Measurements from ENCODE around the gene ACAP2. TPM values are rescaled to one million over a fixed set of nuclear protein-coding genes. Genes with fewer than 3 reads are reported as not detected.

The ACAP2 gene
- total RNA-seq, 1 donor from 2014 or later, result 59.4 TPM

DNA sequence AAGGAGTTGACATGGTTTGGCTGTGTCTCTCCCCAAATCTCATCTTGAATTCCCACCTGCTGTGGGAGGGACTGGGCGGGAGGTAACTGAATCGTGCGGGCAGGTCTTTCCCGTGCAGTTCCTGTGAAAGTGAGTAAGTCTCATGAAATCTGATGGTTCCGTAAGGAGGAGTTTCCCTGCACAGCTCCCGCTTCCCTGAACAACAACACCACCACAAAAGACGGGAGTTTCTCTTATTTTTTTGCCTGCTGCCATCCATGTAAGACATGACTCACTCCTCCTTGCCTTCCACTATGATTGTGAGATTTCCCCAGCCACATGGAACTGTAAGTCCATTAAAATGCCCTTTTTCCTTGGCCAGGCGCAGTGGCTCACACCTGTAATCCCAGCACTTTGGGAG, 194.5 kb downstream of the ACAP2 start:
- intact Hi-C loops (cut with DNase I), result no loop called here
- Histone ChIP-seq H3K4me3 (no peak overlapping the region), H3K4me1 (peaks cover 22% of the 10 kb centered on the region), H3K36me3 (no peaks in the 10 kb centered on the region), H3K27me3 (no peaks in the 10 kb centered on the region), H3K9me3 (no peaks in the 10 kb centered on the region), H3K27ac (no peak overlapping the region)
- peak in 1 of 2 donors; percentile 60 for DNase-seq (ENCODE audit: extremely low spot score in 2 of 2)
- TF ChIP-seq POLR2AphosphoS5 (IDR thresholded peaks at IDR 0.05; ENCODE audit: insufficient read depth in 1 of 2, low read depth in 1 of 2), result no peak
- TF ChIP-seq, protein P1, sequence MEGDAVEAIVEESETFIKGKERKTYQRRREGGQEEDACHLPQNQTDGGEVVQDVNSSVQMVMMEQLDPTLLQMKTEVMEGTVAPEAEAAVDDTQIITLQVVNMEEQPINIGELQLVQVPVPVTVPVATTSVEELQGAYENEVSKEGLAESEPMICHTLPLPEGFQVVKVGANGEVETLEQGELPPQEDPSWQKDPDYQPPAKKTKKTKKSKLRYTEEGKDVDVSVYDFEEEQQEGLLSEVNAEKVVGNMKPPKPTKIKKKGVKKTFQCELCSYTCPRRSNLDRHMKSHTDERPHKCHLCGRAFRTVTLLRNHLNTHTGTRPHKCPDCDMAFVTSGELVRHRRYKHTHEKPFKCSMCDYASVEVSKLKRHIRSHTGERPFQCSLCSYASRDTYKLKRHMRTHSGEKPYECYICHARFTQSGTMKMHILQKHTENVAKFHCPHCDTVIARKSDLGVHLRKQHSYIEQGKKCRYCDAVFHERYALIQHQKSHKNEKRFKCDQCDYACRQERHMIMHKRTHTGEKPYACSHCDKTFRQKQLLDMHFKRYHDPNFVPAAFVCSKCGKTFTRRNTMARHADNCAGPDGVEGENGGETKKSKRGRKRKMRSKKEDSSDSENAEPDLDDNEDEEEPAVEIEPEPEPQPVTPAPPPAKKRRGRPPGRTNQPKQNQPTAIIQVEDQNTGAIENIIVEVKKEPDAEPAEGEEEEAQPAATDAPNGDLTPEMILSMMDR (IDR thresholded peaks at IDR 0.05), result no peak
- no peak for TF ChIP-seq POLR2A (IDR thresholded peaks at IDR 0.05)

DNA sequence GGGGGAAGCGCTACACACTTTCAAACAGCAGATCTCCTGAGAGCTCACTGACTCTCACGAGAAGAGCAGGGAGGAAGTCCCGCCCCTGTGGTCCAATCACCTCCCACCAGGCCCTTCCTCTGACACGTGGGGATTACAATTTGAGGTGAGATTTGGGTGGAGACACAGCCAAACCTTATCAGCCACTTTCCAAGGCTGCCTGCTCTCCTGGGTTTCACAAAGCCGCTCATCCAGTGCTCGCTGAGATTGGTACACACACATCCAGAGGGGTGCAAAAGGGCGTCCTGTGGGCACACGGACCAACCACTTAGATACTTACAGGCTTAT, 195.0 kb downstream of the ACAP2 start:
- intact Hi-C loops (cut with DNase I), result no loop called here
- peak in 1 of 2 donors; percentile 40 for DNase-seq (ENCODE audit: extremely low spot score in 2 of 2)
- Histone ChIP-seq H3K36me3 (no peaks in the 10 kb centered on the region), H3K27me3 (no peaks in the 10 kb centered on the region), H3K4me3 (no peak overlapping the region), H3K9me3 (no peaks in the 10 kb centered on the region), H3K4me1 (peaks cover 18% of the 10 kb centered on the region), H3K27ac (no peak overlapping the region)
- TF ChIP-seq POLR2A (IDR thresholded peaks at IDR 0.05), result no peak
- TF ChIP-seq, protein P1 (IDR thresholded peaks at IDR 0.05), result no peak
- no peak for TF ChIP-seq POLR2AphosphoS5 (IDR thresholded peaks at IDR 0.05; ENCODE audit: insufficient read depth in 1 of 2, low read depth in 1 of 2)

DNA sequence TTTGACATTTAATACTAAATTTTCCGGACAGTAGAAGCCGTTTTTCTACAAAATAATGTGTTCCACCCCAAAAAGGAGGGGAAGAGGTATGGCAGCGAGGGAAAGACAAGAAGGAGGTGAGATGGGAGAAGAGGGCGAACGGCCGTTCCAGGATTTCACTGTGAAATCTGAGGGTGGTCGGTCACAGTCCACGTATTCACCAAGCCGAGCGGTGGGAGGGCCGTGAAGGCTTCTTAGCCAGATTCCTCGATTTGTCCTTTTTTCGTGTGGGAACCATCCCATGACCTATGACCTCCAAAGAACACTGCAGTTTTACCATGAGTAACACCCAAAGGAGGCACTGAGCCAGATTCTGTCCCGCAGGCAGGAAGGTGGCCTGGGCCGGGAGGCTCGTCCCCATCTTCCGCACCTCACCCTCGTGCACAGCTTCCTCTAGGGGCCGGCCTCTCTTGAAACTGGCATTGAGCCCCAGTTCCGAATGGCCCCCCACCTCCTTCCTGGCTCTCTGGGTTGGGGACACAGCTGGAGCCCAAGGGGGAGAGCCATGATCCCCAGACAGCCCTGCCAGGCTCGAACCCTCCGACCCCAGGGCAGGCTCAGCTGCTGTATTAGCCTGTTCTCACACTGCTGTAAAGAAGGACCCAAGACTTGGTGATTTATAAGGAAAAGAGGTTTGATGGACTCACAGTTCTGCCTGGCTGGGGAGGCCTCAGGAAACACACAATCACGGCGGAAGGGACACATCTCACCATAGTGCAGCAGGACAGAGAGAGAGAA, 195.5 kb downstream of the ACAP2 start:
- DNase-seq (ENCODE audit: extremely low spot score in 2 of 2), result peak in 1 of 2 donors; percentile 58
- Histone ChIP-seq H3K9me3 (no peaks in the 10 kb centered on the region), H3K27ac (no peak overlapping the region), H3K36me3 (no peaks in the 10 kb centered on the region), H3K4me3 (no peak overlapping the region), H3K4me1 (peaks cover 12% of the 10 kb centered on the region), H3K27me3 (no peaks in the 10 kb centered on the region)
- TF ChIP-seq POLR2AphosphoS5 (IDR thresholded peaks at IDR 0.05; ENCODE audit: insufficient read depth in 1 of 2, low read depth in 1 of 2), result no peak
- TF ChIP-seq POLR2A (IDR thresholded peaks at IDR 0.05), result no peak
- TF ChIP-seq, protein P1 (IDR thresholded peaks at IDR 0.05), result no peak
- intact Hi-C loops (cut with DNase I), result no loop called here

DNA sequence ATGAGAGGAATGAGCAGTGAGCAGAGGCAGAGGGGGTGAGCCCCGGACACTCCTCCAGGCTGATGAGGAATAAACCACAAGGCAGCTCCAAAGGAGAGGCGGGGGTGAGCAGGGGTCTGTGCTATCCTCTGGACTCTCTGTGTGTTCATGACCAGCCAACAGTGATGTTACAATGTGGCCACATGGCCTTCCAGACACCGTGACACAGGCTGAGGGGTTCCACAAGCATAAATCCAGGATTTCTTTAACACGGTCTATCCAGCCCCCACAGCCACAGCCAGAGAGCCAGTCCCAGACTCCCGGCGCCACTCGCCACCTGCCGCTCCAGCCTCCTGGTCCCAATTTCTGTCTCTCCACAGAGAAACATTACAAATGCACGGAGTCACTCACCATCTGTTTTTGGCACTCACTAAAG, 196.2 kb downstream of the ACAP2 start:
- TF ChIP-seq, protein P1 (IDR thresholded peaks at IDR 0.05), result no peak
- TF ChIP-seq POLR2AphosphoS5 (IDR thresholded peaks at IDR 0.05; ENCODE audit: insufficient read depth in 1 of 2, low read depth in 1 of 2) (no peak), POLR2A (IDR thresholded peaks at IDR 0.05) (no peak)
- intact Hi-C loops (cut with DNase I), result no loop called here
- Histone ChIP-seq H3K27me3 (no peaks in the 10 kb centered on the region), H3K4me1 (peaks cover 12% of the 10 kb centered on the region), H3K4me3 (no peak overlapping the region), H3K36me3 (no peaks in the 10 kb centered on the region), H3K27ac (no peak overlapping the region), H3K9me3 (no peaks in the 10 kb centered on the region)
- DNase-seq (ENCODE audit: extremely low spot score in 2 of 2), result no peak

DNA sequence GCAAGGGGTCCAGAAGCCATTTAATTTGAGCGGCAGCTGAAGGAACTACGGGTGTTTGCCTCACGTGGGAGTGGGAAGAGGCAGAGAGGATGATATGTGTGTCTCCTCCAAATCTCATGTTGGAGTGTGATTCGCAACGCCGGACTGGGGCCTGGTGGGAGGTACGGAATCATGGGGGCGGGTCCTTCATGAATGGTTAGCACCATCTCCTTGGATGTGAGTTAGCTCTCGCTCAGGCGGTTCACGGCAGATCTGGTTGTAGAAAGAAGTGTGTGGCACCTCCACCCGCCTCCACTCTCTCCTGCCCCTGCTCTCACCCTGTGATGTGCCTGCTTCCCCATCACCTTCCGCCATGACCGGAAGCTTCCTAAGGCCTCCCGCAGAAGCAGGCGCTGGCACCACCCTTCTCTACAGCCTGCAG, 197.3 kb downstream of the ACAP2 start:
- Histone ChIP-seq H3K4me1 (peaks cover 5% of the 10 kb centered on the region), H3K9me3 (no peaks in the 10 kb centered on the region), H3K36me3 (no peaks in the 10 kb centered on the region), H3K4me3 (no peak overlapping the region), H3K27me3 (no peaks in the 10 kb centered on the region), H3K27ac (no peak overlapping the region)
- TF ChIP-seq, protein P1 (IDR thresholded peaks at IDR 0.05), result no peak
- TF ChIP-seq POLR2AphosphoS5 (IDR thresholded peaks at IDR 0.05; ENCODE audit: insufficient read depth in 1 of 2, low read depth in 1 of 2) (no peak), POLR2A (IDR thresholded peaks at IDR 0.05) (no peak)
- intact Hi-C loops (cut with DNase I), result no loop called here
- DNase-seq (ENCODE audit: extremely low spot score in 2 of 2), result peak; percentile 58 to 76

Measured in vagina (tissue), 2 donors.